ENCODE data around the gene HOXD11.

Gene HOXD11

GRCh38 chr2:176106581-176107539 lies at the start of gene HOXD11:
Gene HOXD11, plus strand, starts transcription at chr2:176107280. Its CDS starts 76 bp downstream, at chr2:176107356.
- FAIRE-seq: no peak
- no peak for DNase-seq (ENCODE audit: insufficient read length, low spot score)

GRCh38 chr2:176063958-176064357 lies 43.1 kb upstream of the HOXD11 start:
- FAIRE-seq (no peak), DNase-seq (ENCODE audit: insufficient read length, low spot score) (no peak)

- FAIRE-seq (no peak), DNase-seq (ENCODE audit: insufficient read length, low spot score) (no peak)
These were observed 40.2 kb upstream of the HOXD11 start for GRCh38 chr2:176066645-176067588.

- FAIRE-seq (no peak), DNase-seq (ENCODE audit: insufficient read length, low spot score) (no peak)
These were observed 39.3 kb upstream of the HOXD11 start for GRCh38 chr2:176067589-176068418.

- DNase-seq (ENCODE audit: insufficient read length, low spot score): no peak
These were observed 38.7 kb upstream of the HOXD11 start for GRCh38 chr2:176068419-176068832.

GRCh38 chr2:176071330-176072291 lies 35.5 kb upstream of the HOXD11 start:
- DNase-seq (ENCODE audit: insufficient read length, low spot score) (no peak), FAIRE-seq (no peak)

More at GRCh38 chr2:176068419-176068832, 38.7 kb upstream of the HOXD11 start:
- FAIRE-seq: no peak

GRCh38 chr2:176072292-176072669 lies 34.8 kb upstream of the HOXD11 start:
- DNase-seq (ENCODE audit: insufficient read length, low spot score) (no peak), FAIRE-seq (no peak)

- DNase-seq (ENCODE audit: insufficient read length, low spot score): no peak
These were observed 33.9 kb upstream of the HOXD11 start for GRCh38 chr2:176072951-176073904.

GRCh38 chr2:176074919-176075425 lies 32.1 kb upstream of the HOXD11 start:
- no peak for FAIRE-seq
- DNase-seq (ENCODE audit: insufficient read length, low spot score): no peak

More at GRCh38 chr2:176072951-176073904, 33.9 kb upstream of the HOXD11 start:
- FAIRE-seq: no peak

GRCh38 chr2:176075481-176075880 lies 31.6 kb upstream of the HOXD11 start:
- FAIRE-seq (no peak), DNase-seq (ENCODE audit: insufficient read length, low spot score) (no peak)

GRCh38 chr2:176076063-176076462 lies 31.0 kb upstream of the HOXD11 start:
- DNase-seq (ENCODE audit: insufficient read length, low spot score) (no peak), FAIRE-seq (no peak)

- FAIRE-seq (no peak), DNase-seq (ENCODE audit: insufficient read length, low spot score) (no peak)
These were observed 30.3 kb upstream of the HOXD11 start for GRCh38 chr2:176076796-176077195.

GRCh38 chr2:176078541-176079284 lies 28.4 kb upstream of the HOXD11 start:
- FAIRE-seq: no peak
- DNase-seq (ENCODE audit: insufficient read length, low spot score): no peak

- FAIRE-seq (no peak), DNase-seq (ENCODE audit: insufficient read length, low spot score) (no peak)
These were observed 27.7 kb upstream of the HOXD11 start for GRCh38 chr2:176079285-176079830.

GRCh38 chr2:176079831-176080539 lies 27.1 kb upstream of the HOXD11 start:
- DNase-seq (ENCODE audit: insufficient read length, low spot score): peak; percentile 69
- FAIRE-seq: no peak

All from GM19239 (cell line).